ENCODE measurements around the gene CLK2. TPM values are rescaled to one million over a fixed set of nuclear protein-coding genes. Genes with fewer than 3 reads are reported as not detected.

CLK2 gene
- total RNA-seq, 1 experiment from 2014 or later: 13.9 TPM

Other genes with a start within 250 kb of the CLK2 start
- gene DCST2, start 239.7 kb downstream of the CLK2 start, total RNA-seq (2014; rRNA removed; shearing (Covaris generic)): 0.90 TPM in 1 of 2 replicates, not detected in the other
- not detected in 2 replicates for gene DCST1, start 239.7 kb downstream of the CLK2 start, total RNA-seq (2014; rRNA removed; shearing (Covaris generic))
- 144 and 154 TPM in 2 replicates for gene ADAM15, start 222.2 kb downstream of the CLK2 start, total RNA-seq (2014; rRNA removed; shearing (Covaris generic))
- gene EFNA4, start 209.8 kb downstream of the CLK2 start, total RNA-seq (2014; rRNA removed; shearing (Covaris generic)): 20.3 and 21.7 TPM in 2 replicates
- 1.5 and 2.5 TPM in 2 replicates for gene EFNA3, start 194.7 kb downstream of the CLK2 start, total RNA-seq (2014; rRNA removed; shearing (Covaris generic))
- 17.0 and 17.9 TPM in 2 replicates for gene EFNA1, start 145.6 kb downstream of the CLK2 start, total RNA-seq (2014; rRNA removed; shearing (Covaris generic))
- 30.4 and 39.8 TPM in 2 replicates for gene SLC50A1, start 137.7 kb downstream of the CLK2 start, total RNA-seq (2014; rRNA removed; shearing (Covaris generic))
- gene DPM3, start 133.0 kb downstream of the CLK2 start, total RNA-seq (2014; rRNA removed; shearing (Covaris generic)): 37.4 and 116 TPM in 2 replicates
- gene KRTCAP2, start 100.2 kb downstream of the CLK2 start, total RNA-seq (2014; rRNA removed; shearing (Covaris generic)): 122 and 126 TPM in 2 replicates
- 1.1 and 3.4 TPM in 2 replicates for gene TRIM46, start 99.7 kb downstream of the CLK2 start, total RNA-seq (2014; rRNA removed; shearing (Covaris generic))
- 11.3 and 24.6 TPM in 2 replicates for gene THBS3, start 65.6 kb downstream of the CLK2 start, total RNA-seq (2014; rRNA removed; shearing (Covaris generic))
- gene MTX1, start 64.8 kb downstream of the CLK2 start, total RNA-seq (2014; rRNA removed; shearing (Covaris generic)): 85.8 and 110 TPM in 2 replicates
- gene ENTREP3, start 18.0 kb downstream of the CLK2 start, total RNA-seq (2014; rRNA removed; shearing (Covaris generic)): 10.7 and 11.4 TPM in 2 replicates
- 136 and 169 TPM in 2 replicates for gene SCAMP3, start 11.1 kb downstream of the CLK2 start, total RNA-seq (2014; rRNA removed; shearing (Covaris generic))
- gene HCN3, start 4.0 kb upstream of the CLK2 start, total RNA-seq (2014; rRNA removed; shearing (Covaris generic)): 0.98 and 1.0 TPM in 2 replicates
- not detected in 2 replicates for gene PKLR, start 27.9 kb upstream of the CLK2 start, total RNA-seq (2014; rRNA removed; shearing (Covaris generic))
- 304 and 375 TPM in 2 replicates for gene FDPS, start 35.4 kb upstream of the CLK2 start, total RNA-seq (2014; rRNA removed; shearing (Covaris generic))
- gene RUSC1, start 47.4 kb upstream of the CLK2 start, total RNA-seq (2014; rRNA removed; shearing (Covaris generic)): 47.0 and 48.2 TPM in 2 replicates

All from A172 (cell line).